DND-41 (cell line): ENCODE measurements around the gene ACAN.

Source experiments
- ATAC-seq: fragments of 200-7000 bp; cut with Tn5 transposase; 3 replicates; pipeline ENCODE4 v1.9.1; 2021; ENCODE audit warnings: low read depth; ENCODE audit not compliant: insufficient read depth
- DNase-seq: peaks from one replicate; pipeline ENCODE4 v3.0.0-alpha.2; 2020
- H2AFZ ChIP-seq: 2 replicates; pipeline ENCODE4 v1.6.0; 2012; ENCODE audit warnings: low read depth, low read length
- H3K27ac ChIP-seq: 2 replicates; pipeline ENCODE4 v1.5.1; 2012; ENCODE audit warnings: low read length, inconsistent platforms
- H3K27me3 ChIP-seq: fragments of 200-600 bp; sonication (generic); 2 replicates; pipeline ENCODE4 v1.6.0; 2012; ENCODE audit warnings: low read length, mild to moderate bottlenecking, inconsistent platforms; ENCODE audit not compliant: insufficient read depth, poor library complexity
- H3K36me3 ChIP-seq: 2 replicates; pipeline ENCODE4 v1.5.1; 2012; ENCODE audit warnings: low read length, inconsistent platforms; ENCODE audit not compliant: insufficient read depth
- H3K4me1 ChIP-seq: 2 replicates; pipeline ENCODE4 v1.5.1; 2012; ENCODE audit warnings: mild to moderate bottlenecking, low read length; ENCODE audit not compliant: insufficient read depth
- H3K4me2 ChIP-seq: 2 replicates; pipeline ENCODE4 v1.6.0; 2012; ENCODE audit warnings: mild to moderate bottlenecking, moderate library complexity, low read length, inconsistent platforms; ENCODE audit not compliant: insufficient read depth
- H3K4me3 ChIP-seq, 2 experiments: fragments of 200-600 bp in 1 of 2; shearing (Covaris generic) in 1 of 2; 2 replicates each; pipeline ENCODE4 v1.5.1; 2012 to 2016; ENCODE audit warnings: inconsistent platforms in 2 of 2, low read length in 2 of 2, mild to moderate bottlenecking in 2 of 2, low read depth in 1 of 2, moderate library complexity in 1 of 2
- H3K79me2 ChIP-seq: 2 replicates; pipeline ENCODE4 v1.6.0; 2012; ENCODE audit warnings: low read length, inconsistent platforms; ENCODE audit not compliant: insufficient read depth
- H3K9ac ChIP-seq: 2 replicates; pipeline ENCODE4 v1.6.0; 2012; ENCODE audit warnings: low read depth, mild to moderate bottlenecking, inconsistent platforms, low read length, moderate library complexity
- H3K9me3 ChIP-seq: 2 replicates; pipeline ENCODE4 v1.5.1; 2012; ENCODE audit warnings: low read length, moderate library complexity, mild to moderate bottlenecking, inconsistent platforms; ENCODE audit not compliant: insufficient read depth, severe bottlenecking
- H4K20me1 ChIP-seq: 2 replicates; pipeline ENCODE4 v1.6.0; 2012; ENCODE audit warnings: low read length; ENCODE audit not compliant: insufficient read depth
- CTCF ChIP-seq: IDR thresholded peaks from 2 replicates; pipeline ENCODE4 v1.5.1; 2012; ENCODE audit warnings: borderline replicate concordance, low read length, moderate library complexity, mild to moderate bottlenecking; ENCODE audit not compliant: poor library complexity, severe bottlenecking; ENCODE audit errors: extremely low read depth
- EZH2 ChIP-seq: IDR thresholded peaks from 3 replicates; pipeline ENCODE4 v1.6.1; 2012; ENCODE audit warnings: borderline replicate concordance, low read depth, mild to moderate bottlenecking, moderate library complexity, low read length, inconsistent platforms; ENCODE audit not compliant: severe bottlenecking

ACAN gene

DNA sequence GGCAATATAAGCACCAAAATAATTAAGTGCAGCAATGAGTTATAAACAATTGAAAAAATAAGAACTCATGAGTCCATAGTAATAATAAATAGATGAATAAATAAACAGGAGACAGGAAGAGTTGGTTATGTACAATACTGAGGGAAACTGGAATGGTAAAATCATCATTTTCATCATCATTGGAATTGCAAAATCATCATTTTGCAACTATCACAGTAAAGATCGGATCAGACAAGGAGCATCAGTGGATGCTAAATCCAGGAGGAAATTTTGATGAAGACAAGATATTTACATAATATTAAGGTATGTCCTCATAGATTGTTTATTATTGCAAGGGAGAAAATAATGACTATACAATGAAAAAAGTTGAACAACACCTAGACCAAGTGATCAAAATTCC is 38.8 kb upstream of the ACAN start:
- H3K9ac ChIP-seq: no peak overlapping the region
- no peak for DNase-seq
- H3K36me3 ChIP-seq: no peaks in the 10 kb centered on the region
- H3K4me3 ChIP-seq: no peak overlapping the region
- H3K4me1 ChIP-seq: no peaks in the 10 kb centered on the region
- H3K27ac ChIP-seq: no peak overlapping the region
- H3K9me3 ChIP-seq: no peaks in the 10 kb centered on the region
- H3K4me2 ChIP-seq: no peak overlapping the region
- no peaks in the 10 kb centered on the region for H4K20me1 ChIP-seq
- H3K27me3 ChIP-seq: peaks cover 3% of the 10 kb centered on the region
- H3K79me2 ChIP-seq: no peaks in the 10 kb centered on the region
- TF ChIP-seq CTCF (no peak), EZH2 (no peak)
- ATAC-seq: no peak
- H2AFZ ChIP-seq: no peak overlapping the region

- Histone ChIP-seq H3K4me2 (no peak overlapping the region), H2AFZ (no peak overlapping the region), H3K9ac (no peak overlapping the region), H3K4me3 (no peak overlapping the region), H3K27ac (no peak overlapping the region), H4K20me1 (no peaks in the 10 kb centered on the region), H3K9me3 (no peaks in the 10 kb centered on the region), H3K36me3 (no peaks in the 10 kb centered on the region), H3K79me2 (no peaks in the 10 kb centered on the region), H3K4me1 (no peaks in the 10 kb centered on the region), H3K27me3 (peaks cover 3% of the 10 kb centered on the region)
- DNase-seq: no peak
- ATAC-seq: no peak
- TF ChIP-seq CTCF: no peak
- TF ChIP-seq EZH2: no peak
Measured at GRCh38 chr15:88765212-88765611, 38.0 kb upstream of the ACAN start.

- TF ChIP-seq CTCF: no peak
- TF ChIP-seq EZH2: no peak
- H3K27ac ChIP-seq: no peak overlapping the region
- no peak overlapping the region for H3K4me2 ChIP-seq
- H3K9ac ChIP-seq: no peak overlapping the region
- H2AFZ ChIP-seq: no peak overlapping the region
- no peaks in the 10 kb centered on the region for H3K79me2 ChIP-seq
- H3K36me3 ChIP-seq: no peaks in the 10 kb centered on the region
- DNase-seq (no peak), ATAC-seq (no peak)
- H3K4me1 ChIP-seq: no peaks in the 10 kb centered on the region
- H3K4me3 ChIP-seq: no peak overlapping the region
- H3K9me3 ChIP-seq: no peaks in the 10 kb centered on the region
- no peaks in the 10 kb centered on the region for H4K20me1 ChIP-seq
- H3K27me3 ChIP-seq: no peaks in the 10 kb centered on the region
Measured at GRCh38 chr15:88769161-88769971, 33.9 kb upstream of the ACAN start.

DNA sequence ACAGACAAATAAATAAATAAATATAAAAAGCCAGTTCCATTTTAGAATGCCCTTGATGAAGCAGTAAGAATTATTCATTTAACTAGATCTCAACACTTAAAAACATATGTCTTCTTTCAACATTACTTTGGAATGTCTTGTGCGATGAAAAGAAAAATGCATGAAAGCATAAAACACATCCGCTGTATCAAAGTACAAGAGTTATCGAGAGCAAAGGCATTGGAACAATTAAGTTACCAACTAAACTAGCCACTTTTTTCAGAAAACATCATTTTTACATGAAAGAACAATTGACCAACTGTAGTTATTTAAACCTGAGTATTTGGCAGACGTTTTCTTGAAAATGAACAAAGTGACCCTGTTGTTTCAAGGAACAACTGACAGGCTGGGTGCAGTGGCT is 27.5 kb upstream of the ACAN start:
- ATAC-seq: no peak
- Histone ChIP-seq H2AFZ (no peak overlapping the region), H3K4me1 (no peaks in the 10 kb centered on the region), H3K27me3 (no peaks in the 10 kb centered on the region), H3K4me2 (no peak overlapping the region), H4K20me1 (no peaks in the 10 kb centered on the region), H3K36me3 (no peaks in the 10 kb centered on the region), H3K27ac (no peak overlapping the region), H3K9ac (no peak overlapping the region), H3K4me3 (no peak overlapping the region), H3K79me2 (no peaks in the 10 kb centered on the region), H3K9me3 (peaks cover 3% of the 10 kb centered on the region)
- DNase-seq: no peak
- no peak for TF ChIP-seq CTCF
- no peak for TF ChIP-seq EZH2
